Measurements from ENCODE around the gene ULK3.

GRCh38 chr15:74869726-74870407, 26.9 kb upstream of the ULK3 start:
- TF ChIP-seq, protein P1, sequence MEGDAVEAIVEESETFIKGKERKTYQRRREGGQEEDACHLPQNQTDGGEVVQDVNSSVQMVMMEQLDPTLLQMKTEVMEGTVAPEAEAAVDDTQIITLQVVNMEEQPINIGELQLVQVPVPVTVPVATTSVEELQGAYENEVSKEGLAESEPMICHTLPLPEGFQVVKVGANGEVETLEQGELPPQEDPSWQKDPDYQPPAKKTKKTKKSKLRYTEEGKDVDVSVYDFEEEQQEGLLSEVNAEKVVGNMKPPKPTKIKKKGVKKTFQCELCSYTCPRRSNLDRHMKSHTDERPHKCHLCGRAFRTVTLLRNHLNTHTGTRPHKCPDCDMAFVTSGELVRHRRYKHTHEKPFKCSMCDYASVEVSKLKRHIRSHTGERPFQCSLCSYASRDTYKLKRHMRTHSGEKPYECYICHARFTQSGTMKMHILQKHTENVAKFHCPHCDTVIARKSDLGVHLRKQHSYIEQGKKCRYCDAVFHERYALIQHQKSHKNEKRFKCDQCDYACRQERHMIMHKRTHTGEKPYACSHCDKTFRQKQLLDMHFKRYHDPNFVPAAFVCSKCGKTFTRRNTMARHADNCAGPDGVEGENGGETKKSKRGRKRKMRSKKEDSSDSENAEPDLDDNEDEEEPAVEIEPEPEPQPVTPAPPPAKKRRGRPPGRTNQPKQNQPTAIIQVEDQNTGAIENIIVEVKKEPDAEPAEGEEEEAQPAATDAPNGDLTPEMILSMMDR (IDR thresholded peaks at IDR 0.05) = no peak
- TF ChIP-seq POLR2A (IDR thresholded peaks at IDR 0.05) = no peak

Measured in vagina (tissue), 2 donors.